ELF-1 (cell line): ENCODE data around the gene LRCH1.

Experiments used
- DNase-seq: peaks from one replicate; pipeline ENCODE4 v3.0.0-alpha.2; 2016; ENCODE audit warnings: low read depth, low spot score

Gene LRCH1

DNA sequence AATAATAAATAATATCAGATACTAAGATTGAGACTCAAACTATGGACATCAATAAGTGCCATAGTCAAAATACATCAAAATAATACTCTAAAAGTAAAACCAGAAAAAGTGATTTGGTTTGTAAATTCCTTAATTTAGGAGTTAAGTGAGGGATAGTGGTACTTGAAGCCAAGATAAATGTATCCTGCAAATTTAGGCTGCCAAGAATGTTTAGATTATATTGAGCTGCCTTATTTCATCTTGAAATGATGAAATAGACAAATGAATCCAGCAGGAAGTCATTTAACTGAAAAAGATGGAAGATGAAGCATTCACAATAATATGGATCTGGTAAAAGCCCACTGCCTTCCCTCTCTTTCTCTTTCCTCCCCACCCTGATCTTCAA is 112.3 kb downstream of the LRCH1 start:
- DNase-seq: no peak

DNA sequence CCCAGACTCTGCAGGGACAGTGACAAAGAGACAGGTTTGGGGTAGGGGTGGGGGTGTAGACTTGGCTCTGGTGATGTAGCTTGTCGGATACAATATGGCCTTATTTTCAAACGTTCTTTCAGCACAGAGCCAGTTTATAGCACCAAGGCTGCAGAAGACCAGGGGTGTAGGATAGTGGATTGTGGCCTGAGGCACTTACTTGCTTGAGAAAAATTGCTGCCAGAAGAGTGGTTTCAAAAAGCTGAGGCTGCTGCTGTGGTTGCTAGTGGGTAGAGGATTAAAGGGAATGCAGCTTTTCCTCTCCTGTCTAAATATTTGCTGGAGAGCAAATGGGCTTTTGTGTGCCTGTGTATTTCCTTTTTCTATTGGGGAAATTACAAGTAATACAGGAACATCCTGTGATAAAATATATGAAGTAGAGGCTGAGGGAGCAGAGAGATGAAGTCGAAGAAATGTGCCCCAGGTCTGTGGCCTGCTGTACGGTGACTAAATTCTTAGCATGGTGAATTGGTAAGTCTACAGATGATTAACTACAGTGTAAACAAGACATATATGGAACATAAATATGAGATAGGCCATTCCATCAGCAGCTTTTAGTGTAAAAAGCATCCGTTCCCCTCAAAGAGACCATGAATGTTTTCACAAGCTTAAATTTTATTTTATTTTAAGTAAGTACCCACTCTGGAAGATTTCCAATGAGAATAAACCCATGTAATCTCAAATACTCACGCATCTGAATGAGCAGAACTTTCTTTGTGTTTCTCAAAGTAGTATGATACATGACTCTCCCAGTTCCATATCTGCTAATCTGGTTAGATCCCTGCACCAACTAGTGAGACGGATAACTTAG is 112.9 kb downstream of the LRCH1 start:
- peak; percentile 25 for DNase-seq

DNA sequence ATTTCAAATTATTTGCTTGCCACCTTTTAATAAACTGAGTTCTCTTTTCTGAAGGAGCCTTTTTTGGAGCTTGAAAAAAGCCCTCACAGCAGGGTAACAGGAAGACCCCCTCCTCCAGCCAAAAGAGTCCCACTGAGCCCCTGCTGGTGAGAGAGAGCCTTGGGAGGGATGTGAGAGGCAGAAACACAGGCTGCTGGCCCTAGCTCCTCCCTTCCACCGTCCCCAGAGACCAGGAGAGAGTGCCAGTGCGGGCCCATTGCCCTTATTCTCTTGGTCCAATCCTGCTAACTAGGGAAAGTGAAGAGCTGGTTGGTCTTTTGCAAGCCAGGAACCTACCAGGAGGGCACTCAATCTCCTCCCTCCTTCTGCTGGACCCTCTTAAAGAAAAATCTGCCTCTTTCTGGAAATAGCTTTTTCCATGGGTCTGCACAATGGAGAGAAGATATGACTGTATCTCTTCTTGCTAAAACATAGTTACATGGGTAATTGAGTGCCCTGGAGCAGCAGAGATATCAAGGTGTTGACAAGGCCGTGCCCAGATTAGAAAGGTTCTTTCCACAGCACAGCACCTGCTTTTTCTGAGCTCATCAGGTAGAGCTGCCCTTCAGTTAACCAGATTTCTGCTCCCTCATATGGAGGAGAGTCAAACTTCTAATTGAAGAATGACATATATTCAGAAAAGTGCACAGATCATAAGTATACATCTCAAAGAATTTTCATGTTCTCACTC is 113.9 kb downstream of the LRCH1 start:
- DNase-seq: peak; percentile 56

DNA sequence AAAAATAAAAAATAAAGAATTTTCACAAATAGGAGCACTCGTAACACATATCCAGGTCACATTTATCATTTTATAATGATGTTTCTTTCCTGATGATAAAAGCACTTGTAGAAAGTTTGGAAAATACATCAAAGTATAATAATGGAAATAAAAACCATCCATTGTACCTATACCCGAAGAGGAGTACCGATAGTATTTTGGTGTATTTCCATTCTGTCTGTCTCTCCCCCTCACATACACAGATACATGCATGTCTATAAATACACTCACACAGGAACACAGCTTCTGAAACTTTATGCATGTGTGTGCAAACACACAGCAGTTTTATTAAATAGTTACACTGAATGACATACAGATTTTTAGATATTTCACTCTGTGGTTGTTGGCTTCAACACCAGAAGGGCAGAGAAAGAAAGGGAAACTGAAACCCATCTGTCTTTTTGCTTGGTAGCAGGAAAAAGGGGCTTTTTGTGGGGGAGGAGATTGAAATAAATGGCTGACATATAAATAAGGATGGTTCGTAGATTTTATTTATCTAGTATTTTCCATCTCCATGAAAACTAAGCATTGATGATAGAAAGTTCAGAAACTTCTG is 114.8 kb downstream of the LRCH1 start:
- DNase-seq: no peak

DNA sequence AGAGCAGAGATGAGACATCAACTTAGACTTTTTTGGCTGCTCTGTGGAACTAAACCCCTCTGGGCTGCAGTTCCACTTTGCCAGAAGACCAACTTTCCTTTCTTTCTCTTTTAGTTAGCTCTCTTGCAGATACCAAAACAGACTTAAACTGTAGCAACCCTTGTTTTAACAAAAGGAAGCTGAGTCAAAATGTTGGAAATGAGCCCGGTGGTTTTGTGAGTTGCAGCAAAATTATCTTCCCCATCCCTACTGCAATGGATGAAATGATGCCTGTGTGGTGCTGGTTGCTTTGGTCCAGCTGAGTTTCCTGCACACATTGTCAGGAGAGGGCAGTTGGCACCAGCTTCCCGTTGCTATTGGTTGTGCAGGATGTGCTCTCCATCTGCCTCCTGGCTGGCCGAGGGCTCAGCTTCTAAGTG is 115.3 kb downstream of the LRCH1 start:
- DNase-seq: no peak

DNA sequence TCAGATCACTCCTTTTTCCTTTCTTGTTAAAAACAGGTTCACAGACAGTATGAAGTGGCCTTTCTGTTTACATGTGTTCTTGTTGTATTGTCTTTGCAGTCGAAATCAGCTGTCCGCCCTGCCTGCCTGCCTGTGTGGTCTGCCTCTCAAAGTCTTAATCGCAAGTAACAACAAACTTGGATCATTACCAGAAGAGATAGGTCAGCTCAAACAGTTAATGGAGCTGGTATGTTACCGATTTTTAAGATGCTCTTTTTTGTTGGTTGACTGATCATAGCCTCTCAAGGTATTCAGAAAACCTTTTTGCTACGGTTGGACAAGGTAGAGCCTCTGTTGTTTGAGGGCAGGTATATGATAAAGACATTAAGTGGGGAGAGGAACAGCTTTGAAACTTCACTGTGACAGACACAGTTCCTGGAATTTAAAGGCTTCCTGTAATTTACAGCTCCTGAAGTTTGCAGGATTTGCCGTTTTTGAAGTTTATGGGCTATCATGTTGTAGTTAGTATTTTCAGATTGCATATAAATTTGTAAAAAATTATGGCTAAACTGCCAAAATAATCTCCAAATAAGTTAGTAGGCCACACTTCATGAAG is 116.1 kb downstream of the LRCH1 start:
- no peak for DNase-seq

DNA sequence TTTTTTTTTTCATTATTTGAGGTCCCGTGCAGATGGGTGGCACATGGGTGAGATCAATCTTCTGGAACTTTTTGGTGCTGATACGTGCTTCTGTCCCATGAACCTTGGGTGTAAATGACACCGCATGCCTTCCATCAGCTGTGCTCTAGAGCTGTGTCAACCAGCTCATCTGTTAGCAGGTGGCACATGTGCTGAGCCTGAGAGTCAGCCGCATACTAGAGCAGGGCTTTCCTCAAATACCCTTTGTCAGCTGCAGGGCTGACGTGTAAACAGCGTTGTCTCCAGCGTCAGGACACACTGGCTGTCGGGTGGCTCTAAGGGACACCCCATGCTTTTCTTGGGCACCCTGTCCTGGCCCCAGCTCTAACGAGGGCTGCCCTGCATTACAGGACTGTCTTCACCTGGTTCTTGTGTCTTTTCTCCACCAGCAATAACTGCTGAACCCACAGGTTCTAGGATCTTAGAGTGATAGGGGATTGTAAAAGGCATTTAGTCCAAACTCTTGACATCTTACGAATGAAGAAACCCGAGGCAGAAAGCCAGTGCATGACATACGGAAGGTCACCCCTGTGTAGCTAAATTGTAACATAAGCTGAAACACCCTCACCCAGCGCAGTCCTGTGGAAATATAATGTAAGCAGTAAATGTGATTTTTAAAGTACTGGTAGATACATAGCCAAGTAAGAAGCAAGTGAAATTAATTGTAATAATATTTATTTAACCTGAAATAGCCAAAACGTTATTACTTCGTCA is 119.5 kb downstream of the LRCH1 start:
- DNase-seq: no peak

DNA sequence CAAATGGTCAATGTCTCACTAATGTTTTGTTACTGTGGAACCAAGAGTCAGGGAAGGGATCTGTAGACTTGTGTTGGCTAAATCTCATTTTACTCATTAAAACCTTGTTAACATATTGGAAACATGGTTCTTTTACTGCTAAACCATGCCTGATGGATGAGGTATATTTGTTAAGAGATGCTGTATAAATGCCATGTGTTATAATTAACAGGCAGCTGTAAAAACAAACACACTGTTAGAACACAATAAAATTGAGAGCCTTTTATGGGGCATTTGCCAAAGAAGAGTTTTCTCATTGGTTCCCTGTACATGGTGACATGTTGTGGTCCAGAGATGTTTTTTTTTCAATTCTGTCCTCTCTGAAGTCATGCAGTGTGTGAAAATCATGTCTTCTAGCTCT is 122.0 kb downstream of the LRCH1 start:
- DNase-seq: no peak

DNA sequence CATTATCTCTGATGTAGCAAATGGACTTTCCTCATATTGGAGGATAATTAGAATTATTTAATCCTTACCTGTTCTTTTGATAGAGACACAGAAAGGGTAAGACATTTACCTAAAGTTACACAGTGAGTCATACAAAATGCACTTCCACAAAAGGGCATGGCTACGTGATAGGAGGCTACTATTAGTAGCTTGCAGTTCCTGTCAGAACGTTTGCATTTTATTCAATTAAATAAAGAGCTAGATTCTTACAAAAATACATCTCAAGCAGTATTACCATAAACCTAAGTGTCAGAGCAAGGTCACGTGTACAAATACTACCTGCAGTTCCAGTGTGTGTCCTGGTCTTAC is 123.4 kb downstream of the LRCH1 start:
- no peak for DNase-seq

DNA sequence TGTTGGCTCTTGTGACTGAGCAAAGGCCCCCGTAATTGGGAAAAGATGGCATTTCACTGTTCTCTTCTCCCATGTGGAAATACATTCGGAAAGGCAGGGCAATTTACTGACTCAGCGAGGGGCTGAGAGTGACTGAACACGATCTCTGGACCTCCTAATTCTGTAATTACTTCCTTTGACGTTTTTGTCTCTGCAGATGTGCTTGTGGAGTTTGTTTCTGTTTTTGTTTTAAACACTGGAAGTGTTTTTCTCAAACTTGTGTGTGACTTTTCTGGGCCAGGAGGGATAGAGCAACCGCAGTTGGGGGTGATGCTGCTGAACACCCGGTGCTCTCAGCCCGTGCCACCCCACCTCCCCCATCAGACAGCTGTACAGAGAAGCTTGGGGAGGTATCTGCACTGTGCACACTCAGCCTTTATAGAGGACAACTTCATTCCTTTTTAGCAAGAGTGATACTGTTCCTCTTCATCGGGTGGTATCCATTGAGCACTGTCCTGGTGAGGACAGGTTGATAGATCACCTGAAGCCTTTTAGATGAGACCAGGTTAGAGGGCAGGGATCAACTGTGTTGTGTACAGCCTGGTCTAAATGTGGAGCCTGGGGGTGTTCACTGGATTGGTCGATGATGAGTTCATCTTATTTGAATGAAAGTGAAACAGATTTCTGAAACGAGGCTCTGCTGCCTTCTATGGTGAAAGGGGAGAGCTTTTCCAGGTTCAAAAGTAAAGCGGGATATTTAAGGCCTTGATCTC is 126.6 kb downstream of the LRCH1 start:
- no peak for DNase-seq

DNA sequence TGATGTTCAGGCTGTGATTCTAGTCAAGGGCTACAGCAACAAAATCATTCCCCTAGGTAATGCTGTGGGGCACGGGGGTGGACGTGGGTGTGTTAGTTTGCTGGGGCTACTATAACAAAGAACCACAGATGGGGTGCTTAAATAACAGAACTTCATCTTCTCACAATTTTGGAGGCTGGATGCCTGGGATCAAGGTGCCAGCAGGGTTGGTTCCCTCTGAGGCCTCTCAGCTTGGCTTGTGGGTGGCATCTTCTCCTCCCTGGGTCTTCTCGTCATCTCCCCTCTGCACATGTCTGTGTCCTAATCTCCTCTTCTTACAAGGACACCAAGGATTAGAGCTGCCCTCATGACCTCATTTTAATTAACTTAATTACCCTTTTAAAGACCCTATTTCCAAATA is 129.0 kb downstream of the LRCH1 start:
- DNase-seq: no peak

DNA sequence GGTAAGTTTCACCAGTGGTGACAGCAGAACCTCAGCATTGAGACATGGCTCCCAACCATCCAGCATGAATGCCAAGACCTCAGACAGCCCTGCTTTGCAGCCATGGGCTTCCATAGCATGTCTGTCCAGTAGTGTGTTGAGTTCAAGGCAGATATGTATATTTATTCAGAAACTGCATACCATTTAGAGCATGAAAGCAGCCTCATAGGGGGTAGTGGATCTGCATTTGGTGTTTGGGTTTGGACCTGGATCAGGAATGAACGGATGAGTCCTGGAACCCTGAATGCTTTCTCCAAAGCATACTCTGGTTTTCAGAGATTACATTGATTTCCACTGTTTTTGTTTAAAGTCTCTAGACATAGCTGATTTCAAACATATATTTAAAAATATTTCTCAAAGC is 129.7 kb downstream of the LRCH1 start:
- DNase-seq: no peak

DNA sequence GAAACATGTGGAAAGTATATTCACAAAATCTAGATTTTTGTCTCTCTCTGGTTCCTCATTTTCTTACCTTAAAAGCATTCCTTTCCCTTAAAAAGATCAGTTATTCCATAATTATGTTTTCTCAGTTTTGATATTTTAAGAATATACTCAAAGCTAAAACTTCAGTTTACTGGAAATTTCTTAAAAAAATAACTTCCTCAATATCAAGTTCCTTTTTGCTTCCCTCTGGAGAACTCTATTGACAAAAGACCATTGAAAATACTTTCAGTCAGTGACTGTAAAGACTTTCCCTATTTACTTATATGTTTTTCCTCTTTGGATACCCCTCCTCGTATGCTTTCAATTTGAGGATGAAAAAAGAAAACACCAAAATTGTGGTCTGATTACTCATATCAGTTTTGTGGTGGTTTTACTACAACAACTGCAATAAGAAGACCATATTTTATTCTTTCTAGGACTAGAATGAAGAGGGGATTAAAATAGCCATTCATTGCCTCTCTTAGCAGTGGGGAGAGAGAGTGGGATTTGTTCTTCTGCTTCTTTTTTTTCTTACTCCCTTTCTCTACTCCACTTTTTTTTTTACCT is 130.8 kb downstream of the LRCH1 start:
- DNase-seq: no peak

DNA sequence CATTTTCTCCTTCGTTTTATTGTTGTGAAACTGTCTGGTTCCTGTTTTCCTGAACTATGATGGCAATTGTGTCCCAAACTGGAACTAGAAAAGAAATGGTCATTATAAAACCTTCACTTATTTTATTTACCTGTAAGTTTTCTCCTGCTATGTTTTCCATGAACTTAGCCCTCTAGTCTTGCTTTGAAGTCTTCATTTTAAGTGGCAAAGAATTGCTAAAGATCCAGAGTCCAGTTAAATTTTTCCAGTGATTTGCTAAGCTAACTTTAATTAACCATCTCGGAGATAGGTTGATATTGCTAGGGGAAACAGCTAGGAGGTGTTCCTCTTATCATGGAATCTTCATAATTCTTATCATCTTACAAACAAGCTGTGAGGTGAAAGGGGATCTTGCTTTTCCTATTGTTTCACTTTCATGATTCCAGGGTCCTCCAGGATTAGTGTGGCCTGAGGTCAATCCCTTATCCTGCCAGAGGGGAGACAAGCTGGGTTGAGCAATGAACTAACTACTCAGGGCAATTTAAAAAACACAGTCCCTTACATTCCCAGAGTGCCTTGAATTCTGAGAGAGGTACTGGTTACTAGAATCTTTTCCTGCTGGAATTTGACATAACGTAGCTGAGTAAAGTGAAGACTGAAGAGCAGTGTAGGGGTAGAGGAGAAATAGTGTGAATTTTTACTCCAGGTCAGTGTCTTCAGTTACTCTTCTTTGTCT is 131.5 kb downstream of the LRCH1 start:
- DNase-seq: peak; percentile 81

DNA sequence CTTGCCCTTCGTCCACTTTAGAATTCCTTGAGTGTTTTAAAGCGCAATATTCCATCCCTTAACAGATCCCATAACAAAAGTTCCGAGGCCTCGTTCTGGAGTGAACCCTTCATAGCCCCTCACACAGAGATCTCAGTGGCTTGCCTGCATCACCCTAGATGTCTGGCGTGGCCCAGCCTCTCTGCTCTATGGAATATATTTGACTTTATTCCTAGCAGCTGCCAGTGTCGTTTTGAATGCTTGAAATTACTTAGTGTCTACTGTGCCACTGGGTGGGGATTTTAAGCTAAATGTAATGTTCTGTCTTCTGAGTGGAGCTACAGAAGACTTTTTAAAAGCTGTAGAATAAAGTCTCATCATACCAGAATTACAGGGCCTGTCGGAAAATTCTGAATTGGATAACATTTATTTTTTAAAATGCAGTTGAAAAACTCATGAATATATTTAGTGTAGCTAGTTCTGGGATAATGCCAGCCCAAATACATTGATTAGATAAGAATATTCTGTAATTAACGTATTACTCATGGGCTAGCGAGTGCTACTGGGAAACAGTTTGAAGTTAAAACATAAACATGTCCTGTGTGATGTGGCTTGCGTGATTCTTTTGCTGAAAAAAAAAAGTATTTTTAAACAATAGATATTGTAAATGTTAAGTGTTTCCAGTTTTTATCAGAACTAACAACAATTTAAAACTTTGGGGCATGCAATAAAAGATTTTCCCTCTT is 132.2 kb downstream of the LRCH1 start:
- no peak for DNase-seq

DNA sequence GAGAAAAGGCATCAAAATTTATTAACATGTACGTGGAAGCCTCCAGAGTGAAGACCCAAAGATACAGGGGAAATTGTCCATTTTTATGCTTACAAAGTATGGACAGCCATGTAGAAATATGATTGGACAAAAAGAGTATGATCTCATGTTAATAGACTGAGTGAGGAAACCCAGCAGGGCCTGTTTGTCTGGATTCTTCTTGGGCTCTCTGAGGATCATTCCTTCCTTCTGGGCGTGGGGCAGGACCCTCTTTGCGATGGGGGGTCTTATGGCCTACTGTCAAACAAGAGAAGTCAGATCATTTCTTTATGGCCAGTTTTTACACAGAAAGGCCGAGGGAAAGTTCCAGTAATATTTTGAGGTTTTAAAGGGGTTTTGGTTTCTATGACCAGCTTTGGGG is 133.2 kb downstream of the LRCH1 start:
- peak; percentile 54 for DNase-seq

DNA sequence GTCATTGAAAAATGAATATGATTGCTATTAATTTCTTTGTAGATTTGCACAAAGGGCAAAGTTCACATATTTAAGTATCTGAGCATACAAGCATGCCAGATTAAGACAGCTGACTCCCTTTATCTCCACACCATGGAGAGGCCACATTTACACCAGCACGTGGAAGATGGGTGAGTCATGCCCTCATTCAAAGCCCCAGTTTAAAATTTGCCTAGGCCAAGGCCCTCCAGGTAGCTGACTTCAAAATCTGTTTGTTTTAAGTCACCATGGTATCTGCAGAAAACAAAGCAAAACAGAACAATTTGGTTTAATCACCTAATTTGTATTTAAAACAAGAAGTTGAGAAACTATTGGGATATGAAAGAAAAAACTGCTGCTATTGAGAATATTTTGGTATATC is 134.8 kb downstream of the LRCH1 start:
- peak; percentile 44 for DNase-seq

DNA sequence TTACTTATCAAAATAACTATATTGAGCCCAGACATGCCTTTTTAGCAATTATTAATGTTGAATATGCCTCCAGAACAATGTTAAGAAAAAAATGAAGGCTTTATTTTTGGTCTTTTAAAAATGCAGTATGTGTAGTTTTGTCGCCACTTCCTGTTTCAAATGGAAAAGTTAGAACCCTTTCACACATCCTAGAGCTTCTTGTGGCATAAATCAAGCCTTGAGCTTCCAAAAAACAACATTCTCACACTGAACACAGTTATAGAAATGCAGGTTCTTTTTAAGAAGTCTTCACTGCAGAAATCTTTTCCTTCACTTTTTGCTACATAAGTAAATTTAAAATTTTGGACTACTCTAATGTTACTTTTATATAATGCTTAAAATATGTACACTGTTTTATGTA is 135.3 kb downstream of the LRCH1 start:
- DNase-seq: no peak

DNA sequence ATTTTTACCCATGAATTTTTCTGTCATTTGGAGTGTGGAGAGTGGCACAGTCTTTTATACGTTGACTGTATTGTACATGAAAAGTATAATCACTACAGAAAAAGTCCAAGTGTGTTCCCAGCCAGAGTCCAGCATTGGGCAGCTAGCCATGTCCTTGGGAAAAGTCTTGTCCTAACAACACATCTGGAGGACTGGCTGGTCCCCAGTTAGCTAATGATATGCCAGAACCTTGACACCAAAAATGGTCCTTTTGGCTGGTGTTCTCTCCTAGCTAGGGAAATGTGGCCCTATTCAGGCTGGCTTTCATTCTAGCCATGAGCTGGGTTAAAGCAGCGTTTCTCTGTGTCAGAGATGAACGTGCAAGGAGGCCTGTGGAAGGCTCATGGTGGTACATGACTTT is 145.0 kb downstream of the LRCH1 start:
- DNase-seq: no peak
